GM15510 (cell line): ENCODE results near the gene PPP1R9A.

Experiments used
- POLR2A ChIP-seq: IDR thresholded peaks from 3 replicates; pipeline ENCODE4 v1.6.1; 2011; ENCODE audit warnings: borderline replicate concordance; ENCODE audit not compliant: insufficient read length; ENCODE audit errors: extremely low read depth

PPP1R9A gene

DNA sequence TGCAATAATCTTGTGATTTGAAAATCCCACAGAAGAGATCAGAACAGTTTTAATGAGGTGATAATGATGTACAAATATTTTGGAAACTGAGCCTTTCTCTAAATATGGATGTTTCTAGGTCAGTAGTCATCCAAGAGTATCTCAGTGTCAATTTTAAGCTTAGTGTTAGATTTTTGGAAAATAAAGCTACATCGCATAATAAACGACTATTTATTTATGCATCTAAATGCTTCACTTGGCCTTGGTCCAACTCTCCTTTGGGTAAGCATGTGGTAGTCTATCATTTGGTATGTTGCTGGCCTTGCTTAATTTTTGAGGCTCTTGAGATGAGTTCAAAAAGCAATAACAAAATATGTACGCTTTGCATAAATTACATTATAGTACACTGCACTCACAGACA is 5.4 kb upstream of the PPP1R9A start:
- TF ChIP-seq POLR2A: no peak

- no peak for TF ChIP-seq POLR2A
These were observed 3.4 kb upstream of the PPP1R9A start for GRCh38 chr7:94903971-94904370.

- TF ChIP-seq POLR2A: no peak
These were observed 2.4 kb upstream of the PPP1R9A start for GRCh38 chr7:94904982-94905381.

DNA sequence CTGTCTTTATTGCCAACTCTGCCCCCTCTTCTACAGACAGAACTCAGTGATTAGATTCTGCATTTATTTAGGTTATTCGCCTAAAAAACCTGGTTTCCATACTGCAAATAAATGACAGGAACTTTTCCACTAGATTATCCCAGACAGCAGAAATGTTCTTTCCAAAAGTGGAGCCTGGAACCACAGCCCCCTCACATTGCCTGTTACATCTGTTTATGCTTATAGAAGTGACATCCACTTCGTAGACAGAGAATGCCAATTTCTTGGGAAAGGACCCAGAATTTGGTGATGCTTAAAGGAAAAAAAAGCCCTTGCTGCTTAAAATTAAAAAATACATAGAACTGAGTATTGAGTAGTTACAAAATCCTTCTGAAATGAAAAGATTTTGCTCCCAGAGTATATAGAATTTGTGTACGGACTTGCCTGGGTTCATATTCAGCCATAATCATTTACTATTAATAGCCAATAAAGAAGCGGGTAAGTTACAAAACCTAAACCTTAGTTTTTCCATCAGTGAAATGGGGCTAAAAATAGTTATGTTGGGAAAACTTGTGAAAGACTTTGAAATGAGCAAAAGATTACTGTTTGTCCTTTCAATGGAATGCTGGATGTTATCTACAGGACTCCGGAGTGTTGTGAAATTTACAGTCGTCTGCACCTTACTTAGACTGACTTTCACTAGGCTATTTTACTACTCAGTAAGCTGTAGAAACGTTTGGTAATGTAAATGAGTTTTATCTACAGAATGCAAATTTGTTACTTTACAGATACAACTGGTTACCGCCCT is 1.1 kb upstream of the PPP1R9A start:
- no peak for TF ChIP-seq POLR2A

DNA sequence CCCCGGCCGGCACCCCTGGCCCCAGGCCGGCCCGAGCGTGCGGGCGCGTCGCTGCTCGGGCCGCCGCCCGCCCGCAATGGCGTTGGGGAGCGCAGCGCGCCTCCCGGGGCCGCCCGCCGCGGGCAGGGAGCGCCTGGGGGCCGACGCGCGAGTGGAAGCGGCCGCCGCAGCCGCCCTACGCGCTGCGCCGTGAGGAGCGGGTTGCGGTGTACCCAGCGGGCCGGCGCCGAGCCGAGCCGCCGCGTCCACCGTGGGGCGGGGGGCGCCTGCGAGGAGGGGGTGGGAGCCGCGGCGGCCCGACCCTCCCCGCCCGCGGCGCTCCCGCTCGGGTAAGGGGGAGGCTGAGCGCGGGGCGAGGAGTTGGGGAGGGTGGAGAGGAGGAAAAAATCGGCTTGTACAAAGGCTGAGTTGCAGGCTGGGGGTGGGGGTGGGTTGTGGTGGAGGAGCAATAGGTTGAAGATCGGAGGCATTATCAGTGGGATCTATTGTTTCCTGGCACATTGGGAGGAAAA is 473 bp downstream of the PPP1R9A start:
- no peak for TF ChIP-seq POLR2A

GRCh38 chr7:94908323-94909178 is 1.2 kb downstream of the PPP1R9A start:
- TF ChIP-seq POLR2A: no peak

DNA sequence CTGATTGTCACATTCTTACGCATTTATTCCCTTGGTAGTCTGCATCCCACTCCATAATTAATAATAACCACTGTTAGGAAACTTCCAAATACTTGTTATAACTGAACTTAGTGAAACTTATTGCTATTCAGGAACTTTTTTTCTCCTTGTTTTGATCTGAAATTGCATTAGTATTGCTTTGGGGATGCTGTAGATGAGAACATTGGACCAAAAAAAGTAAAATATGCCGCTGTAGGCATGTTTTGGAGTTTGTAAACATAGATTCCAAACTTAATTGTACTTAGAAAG is 1.7 kb downstream of the PPP1R9A start:
- no peak for TF ChIP-seq POLR2A

GRCh38 chr7:94912085-94912484 is 4.7 kb downstream of the PPP1R9A start:
- no peak for TF ChIP-seq POLR2A

GRCh38 chr7:94913391-94913790 is 6.0 kb downstream of the PPP1R9A start:
- TF ChIP-seq POLR2A: no peak

GRCh38 chr7:94921911-94922310 is 14.5 kb downstream of the PPP1R9A start:
- TF ChIP-seq POLR2A: no peak

- TF ChIP-seq POLR2A: no peak
These were observed 15.1 kb downstream of the PPP1R9A start for GRCh38 chr7:94922457-94922856.

DNA sequence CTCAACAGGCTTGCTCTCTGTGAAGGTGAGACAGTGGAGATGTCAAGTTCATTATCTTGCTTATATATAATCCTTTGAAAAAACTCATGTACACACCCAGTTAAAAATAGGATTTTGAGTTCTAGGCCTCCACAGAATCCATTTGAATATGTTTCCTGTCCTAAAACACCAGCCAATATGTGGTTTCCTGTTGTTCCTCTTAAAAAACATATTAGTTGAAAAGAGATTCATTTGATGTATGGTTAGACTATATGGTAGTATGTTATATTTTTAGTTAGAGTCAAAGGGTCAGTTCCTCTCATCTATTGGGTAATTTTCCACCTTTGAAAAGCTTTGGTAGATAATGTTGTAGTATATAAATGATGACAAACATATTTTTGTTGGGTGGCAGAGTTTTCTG is 16.0 kb downstream of the PPP1R9A start:
- no peak for TF ChIP-seq POLR2A

DNA sequence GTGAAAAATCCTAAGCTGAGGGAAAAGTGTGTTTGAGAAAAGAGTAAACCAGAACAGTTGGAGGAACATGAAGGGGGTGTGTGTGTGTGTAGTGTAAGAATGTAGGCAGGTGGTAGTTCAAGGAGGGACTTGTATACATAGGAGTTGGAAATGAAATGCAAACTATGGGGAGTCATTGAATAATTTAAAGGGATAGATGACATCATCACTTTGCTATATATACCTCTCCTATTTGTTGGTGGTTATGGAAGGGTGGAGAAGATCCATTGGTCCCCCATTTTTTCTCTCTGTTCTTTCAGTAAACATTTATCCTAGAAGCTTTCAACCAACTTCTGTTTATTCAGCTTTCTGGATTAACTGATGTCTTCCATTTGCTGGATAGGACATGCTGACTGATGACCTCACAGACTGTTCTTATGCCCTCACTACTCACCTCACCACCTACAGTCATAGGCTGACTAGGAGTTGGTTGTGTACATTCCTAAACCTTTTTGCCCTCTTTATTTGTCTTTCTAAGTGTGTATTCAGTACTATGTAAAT is 20.8 kb downstream of the PPP1R9A start:
- TF ChIP-seq POLR2A: no peak

DNA sequence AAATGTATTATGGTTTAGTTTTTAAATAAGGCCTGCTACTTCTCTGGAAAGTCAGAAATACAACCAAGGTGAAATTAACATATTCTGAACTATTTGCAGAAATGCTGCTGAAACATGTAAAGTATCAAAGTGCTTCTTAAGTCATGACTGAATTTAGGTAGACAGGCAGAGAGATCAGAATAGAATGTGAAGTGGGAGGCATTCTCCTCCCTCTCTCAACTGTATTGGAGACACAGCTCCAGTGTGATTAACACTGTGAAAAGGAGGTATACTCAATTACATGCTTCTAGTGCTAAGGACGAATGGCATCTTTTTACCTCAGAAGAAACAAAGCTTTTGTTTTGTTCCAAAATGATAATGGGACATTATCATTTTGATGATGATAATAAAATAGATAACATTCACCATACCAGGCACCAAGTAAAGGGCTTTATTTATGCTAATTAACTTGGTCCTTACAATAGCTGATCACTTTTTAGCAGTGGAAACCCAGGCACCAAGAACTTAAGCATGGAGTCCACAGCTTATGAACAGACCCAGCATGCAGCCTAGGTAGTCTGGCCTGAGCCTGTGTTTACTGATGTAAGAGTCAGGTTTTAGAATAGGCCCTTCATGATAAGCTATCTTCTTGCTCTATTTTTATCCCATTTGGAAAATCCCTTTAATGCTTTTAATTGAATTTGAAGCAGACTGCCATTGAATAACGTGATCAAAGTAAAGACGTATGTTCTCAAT is 26.0 kb downstream of the PPP1R9A start:
- TF ChIP-seq POLR2A: no peak

- TF ChIP-seq POLR2A: no peak
These were observed 32.0 kb downstream of the PPP1R9A start for GRCh38 chr7:94939395-94939794.
